Activated naive CD4-positive, alpha-beta T cell (primary cell): ENCODE results near the gene CDC42BPG.

ENCODE experiments used
- DNase-seq, 4 experiments: peaks; one replicate each; lab custom pipeline; 2025; lab: John Stamatoyannopoulos, UW

CDC42BPG gene

GRCh38 chr11:64864473-64865285 lies 20.2 kb upstream of the CDC42BPG start:
- no peak for DNase-seq

GRCh38 chr11:64864135-64864472 lies 19.7 kb upstream of the CDC42BPG start:
- DNase-seq: no peak

GRCh38 chr11:64863391-64864060 lies 19.1 kb upstream of the CDC42BPG start:
- DNase-seq: no peak

- DNase-seq: no peak
These were observed 18.5 kb upstream of the CDC42BPG start for GRCh38 chr11:64862987-64863390.

GRCh38 chr11:64861227-64861975 lies 16.9 kb upstream of the CDC42BPG start:
- no peak for DNase-seq

- peak in 1 of 4 experiments; percentile 26 for DNase-seq
These were observed 15.3 kb upstream of the CDC42BPG start for GRCh38 chr11:64859542-64860414.

- peak in 3 of 4 experiments; percentile 35 to 51 (median 37) for DNase-seq
These were observed 14.2 kb upstream of the CDC42BPG start for GRCh38 chr11:64858467-64859263.

GRCh38 chr11:64857485-64857884 lies 13.0 kb upstream of the CDC42BPG start:
- no peak for DNase-seq

GRCh38 chr11:64856382-64857227 lies 12.2 kb upstream of the CDC42BPG start:
- DNase-seq: no peak

GRCh38 chr11:64855596-64856304 lies 11.3 kb upstream of the CDC42BPG start:
- no peak for DNase-seq

GRCh38 chr11:64854534-64855502 lies 10.4 kb upstream of the CDC42BPG start:
- no peak for DNase-seq

GRCh38 chr11:64854157-64854533 lies 9.7 kb upstream of the CDC42BPG start:
- DNase-seq: no peak

- DNase-seq: peak in 1 of 4 experiments; percentile 49
These were observed 9.3 kb upstream of the CDC42BPG start for GRCh38 chr11:64853709-64854108.

- DNase-seq: no peak
These were observed 8.5 kb upstream of the CDC42BPG start for GRCh38 chr11:64852804-64853509.

- no peak for DNase-seq
These were observed 7.4 kb upstream of the CDC42BPG start for GRCh38 chr11:64851831-64852351.

GRCh38 chr11:64850979-64851567 lies 6.6 kb upstream of the CDC42BPG start:
- DNase-seq: no peak
